Hematopoietic multipotent progenitor cell treated with erythropoietin and hydrocortisone succinate and interleukin-3 and kit ligand, for 6 days (in vitro differentiated cells): ENCODE results near the gene NGEF.

Experiments used
- DNase-seq: peaks from one replicate; pipeline ENCODE4 v3.0.0-alpha.2; 2015

NGEF gene

DNA sequence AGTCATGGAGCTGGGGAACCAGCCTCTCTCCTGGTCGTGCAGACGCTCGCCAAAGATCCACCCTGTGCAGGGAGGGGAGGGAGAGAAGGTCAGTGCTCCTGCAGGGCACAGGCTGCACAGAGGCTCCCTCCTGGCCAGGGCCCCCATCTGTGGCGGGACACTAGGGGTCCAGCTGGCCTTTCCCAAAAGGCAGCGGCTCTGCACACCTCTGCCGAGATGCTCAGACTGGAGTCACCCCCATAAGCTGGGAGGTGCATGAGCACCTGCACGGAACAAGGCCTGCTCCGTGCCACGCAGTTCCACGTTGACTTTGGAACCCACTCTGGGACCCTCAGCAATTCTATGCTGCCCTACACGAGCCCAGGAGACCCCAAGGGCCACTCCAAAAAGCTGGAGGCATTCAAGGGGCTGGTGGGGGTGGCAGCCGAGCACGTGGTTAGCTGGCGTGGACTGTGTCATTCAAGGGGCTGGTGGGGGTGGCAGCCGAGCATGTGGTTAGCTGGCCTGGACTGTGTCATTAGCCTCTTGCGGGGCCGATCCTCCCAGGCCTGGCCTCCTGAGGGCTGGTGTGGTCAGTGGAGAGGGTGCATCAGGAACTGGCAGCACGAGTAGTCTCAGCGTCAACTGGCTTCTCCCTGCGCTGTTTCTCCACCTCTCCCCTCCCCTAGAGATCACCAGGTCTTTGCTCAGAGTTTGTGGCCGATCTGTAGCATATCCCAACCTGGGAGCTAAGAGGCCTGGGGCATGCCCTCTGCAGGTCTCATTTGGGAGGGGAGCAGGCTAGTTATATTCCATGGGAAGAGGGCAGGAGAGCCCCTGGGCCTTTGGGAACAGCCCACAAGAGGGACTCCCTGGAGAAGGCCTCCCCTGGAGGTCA is 133.2 kb downstream of the NGEF start:
- no peak for DNase-seq

DNA sequence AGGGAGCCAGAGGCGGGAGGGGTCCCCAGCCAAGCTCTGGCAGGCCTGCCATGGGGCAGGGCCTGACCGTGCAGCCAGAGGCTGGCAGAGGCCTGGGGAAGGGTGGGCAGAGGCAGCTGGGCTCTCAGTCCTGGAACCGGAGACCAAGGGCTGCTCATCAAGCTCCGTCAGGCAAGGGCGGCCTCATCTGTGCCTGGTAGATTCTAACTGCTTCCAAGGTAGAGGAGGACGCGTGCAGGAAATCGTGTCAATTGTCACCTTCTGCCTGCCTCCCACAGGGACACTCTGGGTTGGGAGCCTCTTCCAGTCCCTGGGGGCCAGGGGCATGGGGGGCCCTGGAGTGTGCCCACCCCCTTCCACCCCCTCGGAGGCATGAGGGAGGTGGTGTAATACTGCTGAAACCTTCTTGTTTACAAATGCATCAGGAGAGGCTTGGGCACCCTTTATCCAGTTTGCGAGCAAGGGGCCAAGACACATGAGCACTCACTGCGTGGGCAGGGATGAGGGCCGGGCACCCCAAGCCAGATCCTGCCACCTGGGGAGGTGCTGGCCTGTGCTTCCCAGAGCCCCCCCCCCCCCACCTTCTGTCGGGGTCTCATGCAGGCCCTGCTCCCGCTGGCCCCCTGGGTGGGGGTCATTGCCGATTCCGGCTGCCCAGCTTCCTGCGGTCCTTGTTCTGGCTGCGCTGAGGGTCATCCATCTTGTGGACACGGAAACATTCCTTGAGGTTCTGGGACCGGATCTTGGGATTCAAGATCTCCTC is 134.0 kb downstream of the NGEF start:
- DNase-seq = no peak

DNA sequence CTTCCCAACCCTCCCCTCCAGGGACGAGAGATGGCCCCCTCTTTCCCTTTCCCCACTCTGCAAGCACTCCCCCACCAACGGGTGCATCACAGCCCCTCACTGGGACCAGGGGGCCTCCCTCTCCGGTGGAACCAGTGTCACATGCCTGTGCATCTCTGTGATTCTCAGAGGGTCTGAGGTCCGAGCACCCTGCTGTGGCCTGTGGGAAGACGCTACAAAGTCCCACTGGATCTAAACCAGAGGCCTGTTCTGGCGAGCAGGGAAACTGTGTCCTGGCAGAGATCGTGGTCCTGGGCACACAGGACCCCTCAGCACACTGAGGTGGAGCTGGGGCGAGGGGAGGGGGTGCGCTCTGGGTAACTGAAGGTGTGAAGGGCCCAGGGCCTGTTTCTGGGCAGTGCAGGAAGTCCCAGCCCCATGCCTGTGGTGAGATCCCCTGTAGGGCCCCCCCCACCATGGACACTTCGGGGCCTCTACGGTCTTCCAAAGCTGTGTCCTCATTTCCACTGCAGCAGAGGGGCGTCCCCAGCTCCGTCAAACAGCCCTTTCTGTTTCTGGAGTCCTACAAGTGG is 135.0 kb downstream of the NGEF start:
- no peak for DNase-seq

DNA sequence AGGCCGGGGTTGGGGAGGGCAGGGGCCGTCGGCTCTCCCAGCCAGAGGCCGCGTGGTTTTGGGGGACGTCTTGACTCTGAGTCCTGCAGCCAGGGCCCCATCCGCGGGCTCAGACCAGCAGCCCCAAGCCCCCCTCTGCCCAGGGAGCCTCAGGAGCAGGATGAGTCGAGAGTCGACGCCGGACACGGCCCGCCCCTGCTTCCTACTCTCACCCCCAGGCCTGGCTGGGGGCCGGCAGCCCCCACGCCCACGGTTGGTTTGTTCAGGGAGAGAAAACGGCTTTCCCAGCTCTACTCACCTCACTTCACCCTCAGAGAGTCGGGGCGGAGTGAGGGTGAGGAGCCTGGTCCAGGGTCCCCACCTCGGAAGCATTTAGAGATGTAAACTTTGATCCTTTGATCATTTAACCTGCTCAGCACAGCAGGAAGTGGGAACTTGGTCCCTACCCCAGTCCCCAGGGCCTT is 136.0 kb downstream of the NGEF start:
- no peak for DNase-seq

DNA sequence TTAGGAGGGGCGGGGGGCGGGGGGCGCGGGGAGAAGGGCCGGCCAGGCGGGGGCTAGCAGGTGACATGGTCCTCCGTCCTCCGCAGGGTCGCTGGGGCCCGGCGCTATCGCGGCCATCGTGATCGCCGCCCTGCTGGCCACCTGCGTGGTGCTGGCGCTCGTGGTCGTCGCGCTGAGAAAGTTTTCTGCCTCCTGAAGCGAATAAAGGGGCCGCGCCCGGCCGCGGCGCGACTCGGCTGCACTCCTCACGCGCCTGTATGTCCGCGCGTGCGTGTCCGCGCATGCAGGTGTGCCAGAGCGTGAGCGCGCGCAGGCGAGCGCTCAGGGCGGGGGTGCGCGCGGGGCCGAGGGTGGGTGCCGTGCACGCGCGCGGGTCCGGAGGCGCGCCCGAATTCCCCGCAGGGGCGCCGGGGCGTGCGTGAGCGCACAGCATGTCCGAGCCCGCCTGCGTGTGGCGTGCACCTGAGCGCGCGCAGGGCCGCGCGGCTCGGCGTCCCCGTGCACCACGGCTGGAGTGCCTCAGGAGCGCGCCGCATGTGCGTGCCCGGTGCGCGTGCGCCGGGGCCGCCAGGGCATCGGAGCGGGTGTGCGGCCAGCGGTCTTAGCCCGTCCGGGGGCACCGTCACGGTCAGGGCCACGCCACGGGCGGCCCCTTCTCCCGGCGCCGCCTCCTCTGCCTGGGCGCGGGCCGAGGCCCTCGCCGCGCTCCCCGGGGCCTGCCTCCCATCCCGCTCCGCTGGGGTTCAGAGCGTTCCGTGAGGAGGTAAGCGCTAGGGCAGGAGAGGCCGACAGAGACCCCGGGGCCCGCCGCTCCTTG is 136.7 kb downstream of the NGEF start:
- DNase-seq = peak; percentile 32

DNA sequence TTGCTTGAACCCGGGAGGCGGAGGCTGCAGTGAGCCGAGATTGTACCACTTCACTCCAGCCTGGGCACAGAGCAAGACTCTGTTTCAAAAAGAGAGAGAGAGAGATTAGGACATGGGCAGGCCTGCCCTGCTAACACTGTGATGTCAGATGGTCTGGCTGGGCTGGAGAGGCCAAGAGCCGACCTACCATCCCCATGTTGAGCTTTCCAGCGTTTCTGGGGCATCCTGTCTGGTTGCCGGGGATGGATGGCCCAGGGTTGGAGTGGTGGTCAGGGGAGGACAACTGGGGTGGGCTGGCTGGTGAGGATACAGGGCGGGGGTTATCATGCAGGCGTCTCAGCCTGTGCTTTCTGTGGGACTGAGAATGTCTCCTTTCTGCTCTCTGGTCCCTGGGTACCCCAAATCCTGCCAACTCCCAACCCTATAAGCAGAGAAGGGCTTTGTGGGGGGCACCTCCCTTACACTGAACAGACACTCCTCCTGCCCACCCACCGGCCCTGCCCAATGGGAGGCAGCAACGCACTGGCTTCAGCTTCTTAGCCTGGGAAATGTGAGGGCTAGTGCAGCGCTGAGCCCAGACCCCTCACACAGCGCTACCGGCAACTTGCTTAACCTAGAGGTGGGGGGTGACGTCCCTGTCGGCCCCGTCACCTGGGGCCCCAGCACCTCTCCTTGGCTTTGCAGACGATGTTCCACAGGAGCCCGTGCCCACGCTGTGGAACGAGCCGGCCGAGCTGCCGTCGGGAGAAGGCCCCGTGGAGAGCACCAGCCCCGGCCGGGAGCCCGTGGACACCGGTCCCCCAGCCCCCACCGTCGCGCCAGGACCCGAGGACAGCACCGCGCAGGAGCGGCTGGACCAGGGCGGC is 137.6 kb downstream of the NGEF start:
- DNase-seq = peak; percentile 40

DNA sequence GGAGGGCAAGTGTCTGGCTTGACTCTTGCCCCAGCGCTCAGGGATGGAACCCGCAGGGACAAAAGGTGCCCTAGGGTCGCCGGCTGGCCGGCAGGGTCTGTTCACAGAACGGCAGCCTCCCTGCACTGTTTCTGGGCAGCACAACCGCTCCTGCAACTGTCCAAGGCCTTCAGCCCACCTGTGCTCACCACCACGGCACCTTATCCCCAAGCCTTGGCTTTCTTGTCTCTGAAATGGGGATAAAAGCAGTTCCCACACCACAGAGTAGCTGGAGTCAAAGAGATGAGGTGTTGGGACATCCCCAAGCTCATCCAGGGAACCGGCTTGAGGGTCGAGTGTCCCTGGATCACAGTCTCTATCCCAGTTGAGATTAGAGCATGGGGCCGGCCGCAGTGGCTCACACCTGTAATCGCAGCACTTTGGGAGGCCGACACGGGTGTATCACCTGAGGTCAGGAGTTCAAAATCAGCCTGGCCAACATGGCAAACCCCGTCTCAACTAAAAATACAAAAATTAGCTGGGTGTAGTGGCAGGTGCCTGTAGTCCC is 138.3 kb downstream of the NGEF start:
- no peak for DNase-seq

DNA sequence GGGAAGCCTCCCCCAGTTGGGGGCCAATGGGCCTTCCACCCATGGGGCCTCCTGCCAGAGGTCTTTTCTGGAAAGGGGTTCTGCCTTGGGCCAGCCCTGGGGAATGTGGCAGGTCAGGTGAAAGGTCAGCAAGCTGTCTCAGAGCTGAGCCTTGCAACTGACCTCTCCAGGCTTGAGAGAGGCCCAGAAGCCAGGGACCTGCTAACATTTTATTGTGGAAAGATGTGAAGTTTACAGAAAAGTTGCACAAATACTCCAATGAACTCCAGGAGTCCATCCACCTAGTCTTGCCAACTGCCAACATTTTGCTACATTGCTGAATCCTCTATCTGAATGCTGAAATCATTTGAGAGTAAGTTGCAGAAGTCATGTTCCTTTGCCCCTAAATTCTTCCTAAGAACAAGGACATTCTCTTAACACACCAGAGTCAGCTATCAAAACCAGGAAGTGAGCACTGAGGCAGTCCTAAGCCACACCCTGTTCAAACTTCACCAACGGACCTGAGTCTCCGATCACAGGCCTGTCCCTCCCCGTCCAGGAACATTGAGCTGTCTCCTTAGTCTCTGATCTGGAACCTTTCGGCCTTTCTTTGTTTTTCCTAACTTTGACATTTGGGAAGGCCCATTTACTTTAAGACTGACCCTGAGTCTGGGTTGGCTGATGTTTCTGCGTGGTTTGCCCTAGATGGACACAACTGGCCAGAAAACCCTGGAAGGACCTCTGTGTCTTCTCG is 139.0 kb downstream of the NGEF start:
- DNase-seq = peak; percentile 46

DNA sequence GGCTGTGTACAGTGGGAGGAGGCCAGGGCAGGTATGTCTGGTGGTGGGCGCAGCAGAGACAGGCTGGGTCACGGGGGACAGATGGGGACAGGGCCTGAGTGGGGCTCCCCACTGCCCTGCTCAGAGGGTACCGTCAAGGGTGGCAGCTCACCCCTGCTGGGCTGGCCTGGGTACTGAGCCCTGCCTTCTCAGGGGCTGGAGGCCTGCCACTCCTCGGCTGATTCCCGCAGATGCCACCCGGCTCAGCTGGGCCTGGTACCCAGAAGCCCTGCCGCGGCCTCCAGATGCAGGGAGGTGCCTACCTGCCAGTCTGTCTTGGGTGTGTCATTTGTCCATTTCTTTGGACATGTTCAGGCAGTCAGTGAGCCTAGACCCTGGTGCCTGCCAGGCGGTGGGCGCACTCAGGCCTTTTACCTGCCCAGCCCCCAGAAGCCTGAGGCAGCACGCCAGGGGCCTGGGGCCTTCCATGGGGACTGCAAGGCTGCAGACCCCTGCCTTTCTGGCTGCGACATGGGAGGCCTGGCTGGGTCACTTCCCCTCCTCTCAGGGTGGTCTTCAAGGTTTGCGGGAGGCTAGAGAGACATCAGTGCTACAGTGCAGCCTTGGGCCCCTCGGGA is 139.7 kb downstream of the NGEF start:
- no peak for DNase-seq

DNA sequence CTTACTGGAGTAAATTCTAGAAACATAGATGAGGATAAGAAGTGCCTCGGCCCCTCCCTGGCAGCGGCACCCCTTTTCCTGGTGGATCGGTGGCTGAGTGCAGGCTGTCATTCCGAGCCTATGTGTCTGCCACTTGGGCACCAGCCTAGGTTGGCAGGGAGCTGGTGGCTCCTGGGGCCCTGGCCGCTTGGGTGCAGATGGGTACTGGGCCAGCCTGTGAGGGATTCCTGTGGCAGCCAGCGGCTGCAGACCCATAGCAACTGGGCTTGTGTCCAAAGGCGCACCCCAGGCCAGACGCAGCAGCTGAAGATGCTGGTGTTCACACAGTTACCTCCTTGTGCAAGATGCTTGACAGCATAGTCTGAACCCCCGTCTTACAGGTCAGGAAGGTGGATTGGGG is 140.2 kb downstream of the NGEF start:
- DNase-seq = no peak

DNA sequence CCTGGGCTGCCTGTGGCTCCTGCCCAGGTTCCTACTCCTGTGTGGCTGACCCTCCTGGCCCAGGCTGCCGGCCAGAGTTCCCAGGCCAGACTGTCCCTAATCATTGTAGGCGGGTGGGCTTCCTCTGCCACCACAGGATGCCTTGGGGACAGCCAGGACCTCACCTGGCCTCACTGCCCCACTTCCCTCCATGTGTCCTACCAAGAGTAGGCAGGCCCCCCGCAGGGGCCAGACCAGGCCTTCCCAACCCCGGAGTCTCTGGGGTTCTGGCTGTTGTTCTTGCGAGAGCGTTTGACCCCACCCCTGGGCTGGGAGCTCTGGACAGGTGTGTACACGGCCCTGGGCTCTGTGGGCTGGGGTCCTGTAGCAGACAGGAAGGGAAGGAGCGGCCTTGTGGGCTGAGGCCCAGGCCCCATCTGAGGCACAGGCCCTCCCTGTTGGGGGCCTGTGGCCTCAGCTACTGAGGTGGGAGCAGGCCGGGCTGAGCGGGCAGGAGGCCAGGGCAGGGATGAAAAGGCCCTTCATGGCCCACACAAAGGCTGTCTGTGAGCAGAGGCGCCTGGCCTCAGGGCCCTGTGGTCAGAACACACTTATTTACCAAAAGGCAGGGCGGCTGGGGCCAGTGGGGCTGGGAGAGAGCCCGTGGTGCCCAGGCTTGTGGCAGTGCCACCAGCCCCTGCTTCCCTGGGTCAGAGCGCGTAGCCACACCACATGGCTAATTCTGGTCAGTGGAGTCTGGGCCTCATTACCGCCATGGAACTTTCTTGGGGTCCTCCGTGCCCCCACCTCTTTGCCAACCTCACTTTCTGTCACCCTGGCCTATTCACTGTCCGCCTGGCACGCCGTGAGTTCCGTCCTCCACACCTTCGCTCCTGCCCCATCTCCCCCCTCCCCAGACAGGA is 141.0 kb downstream of the NGEF start:
- no peak for DNase-seq

DNA sequence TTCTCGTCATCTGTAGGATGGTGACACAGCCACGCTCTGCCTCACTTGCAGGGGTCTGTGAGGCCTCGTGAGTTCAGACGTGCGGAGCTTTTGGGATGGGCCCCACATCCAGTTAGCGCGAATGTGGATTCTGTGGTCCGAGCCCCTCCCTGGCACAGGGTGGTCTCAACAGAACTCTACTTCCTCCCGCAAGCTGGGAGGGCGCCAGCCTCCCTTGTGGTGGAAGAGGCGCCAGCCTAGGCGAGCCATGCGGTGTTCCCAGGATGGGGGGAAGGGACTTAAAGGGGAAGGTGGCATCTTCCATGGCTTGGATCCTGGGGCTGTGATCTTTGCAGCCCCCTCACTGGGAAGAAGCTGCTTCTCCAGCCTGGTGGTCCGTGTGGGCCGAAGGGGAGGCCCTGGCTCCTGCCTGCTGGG is 141.6 kb downstream of the NGEF start:
- DNase-seq = no peak

DNA sequence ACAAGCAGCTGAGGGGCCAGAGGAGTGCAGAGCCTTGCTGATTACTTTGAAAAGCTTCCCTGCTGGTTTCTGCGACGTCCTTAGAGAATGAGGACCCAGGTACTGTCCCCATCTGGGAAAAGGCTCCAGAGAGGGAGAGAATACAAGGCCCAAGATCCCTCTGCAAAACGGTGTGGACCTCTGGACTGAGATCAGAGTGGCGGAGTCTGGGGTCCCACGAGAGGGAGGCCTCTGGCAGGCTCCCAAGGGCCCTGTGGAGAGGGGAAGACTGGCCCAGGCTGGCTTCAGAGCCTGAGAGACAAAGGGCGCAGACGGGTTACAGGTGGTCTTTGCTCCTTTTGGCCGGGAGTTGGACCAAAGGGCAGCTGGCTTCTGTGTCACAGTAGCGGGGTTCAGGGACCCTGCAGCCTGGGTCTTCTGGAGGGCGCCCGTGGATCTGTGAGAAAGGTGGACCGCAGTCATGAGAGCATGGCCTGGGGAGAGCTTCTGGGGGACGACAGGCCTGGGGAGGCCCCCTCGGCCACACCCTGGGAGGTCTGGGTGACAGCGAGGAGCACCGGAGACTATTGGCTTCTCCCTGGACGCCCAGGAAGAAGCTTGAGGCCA is 142.2 kb downstream of the NGEF start:
- no peak for DNase-seq

DNA sequence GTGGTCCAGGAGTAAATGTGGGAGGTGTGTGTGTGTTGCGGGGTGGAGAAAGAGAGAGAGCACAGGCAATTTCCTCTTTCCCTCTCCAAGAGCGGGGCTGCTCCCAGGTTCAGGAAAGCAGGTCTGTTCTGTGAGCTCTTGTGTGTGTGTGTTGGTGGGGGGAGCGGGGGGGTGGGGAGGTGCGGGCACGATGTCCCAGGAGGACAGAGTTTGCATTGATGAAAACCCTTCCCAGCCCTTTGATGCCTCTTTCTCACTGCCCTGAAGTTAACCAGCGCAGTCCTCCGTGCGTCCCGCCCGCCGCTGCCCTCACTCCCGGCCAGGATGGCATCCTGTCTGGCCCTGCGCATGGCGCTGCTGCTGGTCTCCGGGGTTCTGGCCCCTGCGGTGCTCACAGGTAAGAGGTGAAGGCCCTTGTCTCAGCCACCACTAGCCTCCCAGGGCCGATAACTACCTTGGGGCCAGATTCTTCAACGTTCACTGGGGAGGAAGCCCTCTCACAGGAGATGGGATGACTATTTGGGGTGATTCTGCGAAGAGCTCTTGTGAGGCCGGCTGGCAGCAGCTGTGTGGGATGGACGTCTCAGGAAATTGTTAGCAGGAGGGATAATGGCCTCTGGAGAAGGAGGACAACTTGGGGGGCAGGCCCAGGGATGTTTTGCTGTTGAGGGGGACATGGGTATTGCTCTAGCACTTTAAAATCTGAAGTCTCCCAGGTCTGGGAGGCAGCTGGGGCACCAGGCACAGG is 142.9 kb downstream of the NGEF start, which contains the start of gene SNORC:
Gene SNORC, plus strand, starts transcription at position 247 of the 748 bp plus-strand sequence. Its CDS starts 78 bp downstream, at position 325.
- DNase-seq = no peak

DNA sequence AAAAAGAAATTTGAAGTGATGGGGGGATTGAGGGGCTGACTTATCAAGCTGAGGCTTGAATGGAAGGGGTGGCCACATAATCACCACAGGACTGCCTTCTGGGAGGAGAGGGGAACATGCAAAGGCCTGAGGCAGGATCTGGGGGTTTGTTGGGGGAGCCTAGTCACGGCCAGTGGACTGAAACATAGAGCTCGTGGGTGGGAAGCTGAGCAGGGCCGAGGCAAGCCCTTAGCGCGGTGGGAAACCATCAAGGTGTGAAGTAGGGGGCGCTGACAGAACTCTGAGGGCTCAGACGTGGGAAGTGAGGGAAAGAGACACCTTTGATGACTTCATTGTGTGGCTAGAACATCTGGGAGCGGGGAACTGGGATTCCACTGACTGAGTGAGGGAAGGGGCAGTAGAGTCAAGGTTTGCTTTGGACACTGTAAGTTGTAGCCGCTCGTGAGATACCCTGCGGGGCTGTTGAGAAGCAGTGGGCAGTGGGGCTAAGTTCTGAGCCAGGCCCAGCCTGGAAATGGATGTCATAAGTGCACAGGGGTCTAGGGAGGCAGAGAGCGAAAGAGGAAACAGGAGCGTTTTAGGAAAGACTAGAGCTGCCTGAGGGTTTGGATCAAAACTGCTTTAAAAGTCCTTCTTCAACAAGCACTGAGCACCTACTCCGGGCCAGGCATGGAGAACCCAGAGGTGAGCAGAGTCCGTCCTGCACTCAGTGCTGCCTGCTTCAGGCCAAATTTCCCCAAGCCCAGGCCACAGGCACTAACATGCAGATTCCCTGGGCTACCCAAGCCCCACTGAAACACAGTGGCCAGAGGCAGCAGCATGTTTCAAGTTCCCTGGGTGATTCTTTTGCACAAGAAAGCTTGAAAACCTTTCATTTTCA is 143.7 kb downstream of the NGEF start:
- no peak for DNase-seq

DNA sequence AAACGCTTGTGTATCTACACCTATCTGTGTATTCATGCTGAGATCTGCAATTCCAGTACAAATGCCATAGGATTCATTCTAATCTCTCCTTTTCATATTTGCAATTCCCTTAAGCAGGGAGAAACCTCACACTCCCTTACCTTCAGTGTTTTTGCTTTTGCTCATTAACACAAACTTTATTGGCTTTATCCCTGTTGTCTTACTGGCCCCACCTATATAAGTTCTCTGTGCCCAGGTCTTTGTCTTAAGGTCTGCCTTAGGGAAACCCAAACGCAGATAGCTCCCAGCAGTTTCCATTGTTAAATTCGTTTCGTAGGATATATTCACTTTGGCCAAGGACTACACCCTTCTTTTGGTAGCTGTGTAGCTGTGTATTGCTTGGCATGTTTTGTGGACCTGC is 147.0 kb downstream of the NGEF start:
- DNase-seq = no peak

DNA sequence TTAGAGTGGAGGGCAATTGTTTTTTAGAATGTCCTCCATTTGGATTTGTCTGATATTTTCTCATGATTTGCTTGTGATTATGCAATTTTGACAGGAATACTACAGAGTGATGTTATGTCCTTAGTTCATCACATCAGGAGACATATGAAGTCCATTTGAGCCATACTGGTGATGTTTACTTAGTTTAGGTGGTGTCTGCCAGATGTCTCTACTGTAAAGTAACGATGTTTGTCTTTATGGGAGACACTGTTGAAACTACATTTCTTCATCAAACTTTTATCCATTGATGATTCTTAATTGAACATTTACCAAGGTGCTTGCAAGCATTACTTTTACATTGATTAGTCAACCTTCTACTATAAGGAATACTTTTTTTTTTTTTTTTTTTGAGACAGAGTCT is 147.9 kb downstream of the NGEF start:
- no peak for DNase-seq
